ENCODE measurements around the gene ENGASE.
A peak's percentile ranks its signal among the peaks of the same experiment; 100 is the strongest.

Gene ENGASE

DNA sequence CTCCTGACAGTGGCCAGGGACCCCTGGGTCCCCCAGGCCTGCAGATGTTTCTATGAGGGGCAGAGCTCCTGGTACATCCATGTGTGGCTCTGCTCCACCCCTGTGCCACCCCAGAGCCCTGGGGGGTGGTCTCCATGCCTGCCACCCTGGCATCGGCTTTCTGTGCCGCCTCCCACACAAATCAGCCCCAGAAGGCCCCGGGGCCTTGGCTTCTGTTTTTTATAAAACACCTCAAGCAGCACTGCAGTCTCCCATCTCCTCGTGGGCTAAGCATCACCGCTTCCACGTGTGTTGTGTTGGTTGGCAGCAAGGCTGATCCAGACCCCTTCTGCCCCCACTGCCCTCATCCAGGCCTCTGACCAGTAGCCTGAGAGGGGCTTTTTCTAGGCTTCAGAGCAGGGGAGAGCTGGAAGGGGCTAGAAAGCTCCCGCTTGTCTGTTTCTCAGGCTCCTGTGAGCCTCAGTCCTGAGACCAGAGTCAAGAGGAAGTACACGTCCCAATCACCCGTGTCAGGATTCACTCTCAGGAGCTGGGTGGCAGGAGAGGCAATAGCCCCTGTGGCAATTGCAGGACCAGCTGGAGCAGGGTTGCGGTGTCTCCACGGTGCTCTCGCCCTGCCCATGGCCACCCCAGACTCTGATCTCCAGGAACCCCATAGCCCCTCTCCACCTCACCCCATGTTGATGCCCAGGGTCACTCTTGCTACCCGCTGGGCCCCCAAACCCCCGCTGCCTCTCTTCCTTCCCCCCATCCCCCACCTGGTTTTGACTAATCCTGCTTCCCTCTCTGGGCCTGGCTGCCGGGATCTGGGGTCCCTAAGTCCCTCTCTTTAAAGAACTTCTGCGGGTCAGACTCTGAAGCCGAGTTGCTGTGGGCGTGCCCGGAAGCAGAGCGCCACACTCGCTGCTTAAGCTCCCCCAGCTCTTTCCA, 25.5 kb upstream of the ENGASE start:
- TF ChIP-seq, protein P1, sequence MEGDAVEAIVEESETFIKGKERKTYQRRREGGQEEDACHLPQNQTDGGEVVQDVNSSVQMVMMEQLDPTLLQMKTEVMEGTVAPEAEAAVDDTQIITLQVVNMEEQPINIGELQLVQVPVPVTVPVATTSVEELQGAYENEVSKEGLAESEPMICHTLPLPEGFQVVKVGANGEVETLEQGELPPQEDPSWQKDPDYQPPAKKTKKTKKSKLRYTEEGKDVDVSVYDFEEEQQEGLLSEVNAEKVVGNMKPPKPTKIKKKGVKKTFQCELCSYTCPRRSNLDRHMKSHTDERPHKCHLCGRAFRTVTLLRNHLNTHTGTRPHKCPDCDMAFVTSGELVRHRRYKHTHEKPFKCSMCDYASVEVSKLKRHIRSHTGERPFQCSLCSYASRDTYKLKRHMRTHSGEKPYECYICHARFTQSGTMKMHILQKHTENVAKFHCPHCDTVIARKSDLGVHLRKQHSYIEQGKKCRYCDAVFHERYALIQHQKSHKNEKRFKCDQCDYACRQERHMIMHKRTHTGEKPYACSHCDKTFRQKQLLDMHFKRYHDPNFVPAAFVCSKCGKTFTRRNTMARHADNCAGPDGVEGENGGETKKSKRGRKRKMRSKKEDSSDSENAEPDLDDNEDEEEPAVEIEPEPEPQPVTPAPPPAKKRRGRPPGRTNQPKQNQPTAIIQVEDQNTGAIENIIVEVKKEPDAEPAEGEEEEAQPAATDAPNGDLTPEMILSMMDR (IDR thresholded peaks at IDR 0.05): no peak
- Histone ChIP-seq H3K27ac (peak overlapping the region; percentile 32 to 80), H3K4me3 (no peak overlapping the region)
- DNase-seq (ENCODE audit: low spot score): no peak

DNA sequence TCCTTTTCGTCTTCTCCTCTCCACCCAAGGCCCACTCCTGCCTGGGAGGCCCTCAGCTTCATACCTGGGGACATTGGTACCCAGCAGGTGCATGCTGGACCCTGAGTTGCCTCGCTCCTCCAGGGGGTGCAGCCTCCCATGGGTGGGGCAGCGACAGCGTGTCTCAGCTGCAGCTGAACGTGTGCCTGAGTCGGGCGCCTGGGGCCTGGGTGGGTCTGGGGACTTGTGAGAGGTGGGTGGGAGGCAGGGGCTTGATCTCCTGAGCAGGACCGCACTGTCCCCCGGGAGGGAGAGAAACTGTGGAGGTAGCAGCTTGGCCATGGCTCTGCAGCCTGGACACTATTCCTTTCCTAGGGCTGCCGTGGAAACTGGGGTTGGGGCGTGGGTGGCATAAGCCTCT, 24.8 kb upstream of the ENGASE start:
- Histone ChIP-seq H3K27ac (no peak overlapping the region), H3K4me3 (no peak overlapping the region)
- TF ChIP-seq, protein P1 (IDR thresholded peaks at IDR 0.05): no peak
- no peak for DNase-seq (ENCODE audit: low spot score)

DNA sequence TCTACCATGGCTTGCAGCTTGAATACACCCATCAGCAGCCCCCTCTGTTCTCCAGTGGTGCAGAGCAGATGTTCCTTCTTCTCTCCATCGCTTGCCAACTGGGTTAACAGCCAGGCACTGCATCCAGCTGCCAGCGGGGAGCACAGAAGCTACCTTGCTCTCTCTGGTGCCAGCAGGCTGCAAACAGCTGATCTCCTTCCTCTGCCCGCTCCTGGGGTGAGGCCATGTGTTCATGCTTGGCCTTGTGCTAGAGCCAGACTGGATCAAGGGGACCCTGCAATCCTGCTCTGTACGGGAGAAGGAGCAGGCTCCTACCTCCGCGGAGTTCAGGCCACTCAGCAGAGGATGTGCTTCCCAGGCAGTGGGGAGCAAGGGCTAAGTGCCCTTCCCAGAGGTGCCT, 24.1 kb upstream of the ENGASE start:
- H3K4me3 ChIP-seq: no peak overlapping the region

DNA sequence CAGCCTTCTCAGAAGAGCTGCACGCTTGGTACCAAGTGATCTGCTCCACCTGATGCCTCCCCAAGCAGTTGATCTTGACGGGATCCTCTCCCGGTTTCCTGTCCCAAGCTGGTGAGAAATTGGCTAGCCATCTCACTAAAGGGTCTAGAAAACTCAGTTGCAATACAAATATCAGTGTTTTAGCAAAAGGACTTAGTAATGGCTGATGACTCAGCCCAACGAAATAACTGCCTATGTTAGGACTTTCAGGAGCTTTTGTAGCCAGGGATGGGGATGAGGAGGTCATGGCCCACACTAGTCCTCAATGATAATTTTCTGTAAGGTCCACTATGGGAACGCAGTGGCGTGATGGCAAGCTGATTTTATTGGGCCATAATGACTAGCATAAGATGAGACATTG, 23.3 kb upstream of the ENGASE start:
- peak overlapping the region in 1 of 2 donors; percentile 43 for H3K27ac ChIP-seq
- no peak for DNase-seq (ENCODE audit: low spot score)
- TF ChIP-seq, protein P1 (IDR thresholded peaks at IDR 0.05): no peak
- H3K4me3 ChIP-seq: no peak overlapping the region

More for the DNA sequence above, 24.1 kb upstream of the ENGASE start:
- no peak for DNase-seq (ENCODE audit: low spot score)
- H3K27ac ChIP-seq: peak overlapping the region in 1 of 2 donors; percentile 43
- TF ChIP-seq, protein P1 (IDR thresholded peaks at IDR 0.05): no peak

DNA sequence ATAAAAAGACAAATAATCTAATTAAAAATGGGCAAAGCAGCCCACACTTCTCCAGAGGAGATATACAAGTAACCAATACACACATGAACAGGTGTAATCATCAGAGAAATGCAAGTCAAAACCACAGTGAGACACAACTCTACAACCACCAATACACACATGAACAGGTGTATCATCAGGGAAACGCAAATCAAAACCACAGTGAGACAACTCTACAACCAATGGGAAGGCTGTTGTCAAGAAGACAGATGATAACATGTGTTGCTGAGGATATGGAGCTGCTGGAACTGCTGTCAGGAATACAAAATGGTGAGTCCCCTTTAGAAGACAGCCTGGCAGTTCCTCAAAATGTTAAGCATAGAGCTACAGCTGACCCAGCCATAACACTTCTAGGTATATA, 22.5 kb upstream of the ENGASE start:
- H3K4me3 ChIP-seq: no peak overlapping the region
- TF ChIP-seq, protein P1 (IDR thresholded peaks at IDR 0.05): no peak
- H3K27ac ChIP-seq: no peak overlapping the region
- DNase-seq (ENCODE audit: low spot score): no peak

DNA sequence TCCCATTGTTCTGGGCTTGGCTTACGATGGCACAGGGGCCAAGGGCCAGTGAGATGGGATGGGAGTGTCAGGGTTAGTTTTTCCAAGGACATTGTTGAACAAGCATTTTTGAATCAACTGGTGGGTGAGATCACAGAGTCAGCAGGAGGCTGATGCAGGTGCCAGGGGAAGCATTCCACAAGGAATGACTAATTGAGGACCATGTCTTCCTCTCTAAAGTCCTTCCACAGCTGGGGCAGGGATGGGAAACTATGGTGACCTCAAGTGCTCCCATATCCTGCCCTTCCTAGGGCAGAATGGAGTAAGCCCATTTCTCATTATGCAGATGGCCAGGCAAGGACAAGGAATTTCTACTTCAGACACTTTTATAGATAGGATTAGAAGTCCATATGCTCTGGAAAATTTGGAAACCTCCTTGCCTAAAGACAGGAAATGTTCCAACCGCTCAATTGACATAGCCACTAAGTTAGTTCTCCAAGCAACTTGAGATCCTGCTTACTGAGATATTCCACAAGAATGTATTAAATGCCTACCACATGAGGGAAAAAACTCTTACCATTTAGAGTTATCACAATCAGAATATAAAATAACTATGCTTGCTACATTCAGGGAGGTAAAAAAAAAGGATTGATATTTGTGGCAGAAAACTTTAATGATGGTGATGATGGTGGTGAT, 21.2 kb upstream of the ENGASE start:
- no peak overlapping the region for H3K4me3 ChIP-seq
- TF ChIP-seq, protein P1 (IDR thresholded peaks at IDR 0.05): no peak
- peak overlapping the region in 1 of 2 donors; percentile 38 for H3K27ac ChIP-seq
- no peak for DNase-seq (ENCODE audit: low spot score)

All from coronary artery (tissue), 2 donors.